Measurements from ENCODE around the gene CENPQ.

DNA sequence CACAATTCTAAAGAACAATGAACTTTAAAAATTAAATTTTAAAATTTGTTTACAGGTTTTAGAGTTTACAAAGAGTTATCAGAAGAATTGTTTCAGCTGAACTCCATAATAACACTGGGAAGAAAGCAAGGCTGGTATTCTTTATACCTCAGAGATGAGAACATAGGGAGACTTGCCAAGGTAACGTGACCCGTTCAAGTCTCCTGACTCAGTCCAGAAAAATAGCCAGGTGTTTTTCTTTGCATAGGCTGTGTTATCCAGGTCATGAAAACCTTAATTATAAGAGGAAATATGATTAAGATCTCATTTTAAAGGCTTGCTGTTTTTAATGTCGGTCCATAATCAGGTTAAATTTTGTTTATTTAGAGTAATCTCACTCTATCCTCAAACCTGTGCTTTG lies 78.8 kb downstream of the CENPQ start:
- TF ChIP-seq POLR2A (IDR thresholded peaks at IDR 0.05; ENCODE audit: low read depth, low read length) (no peak), POLR2AphosphoS5 (IDR thresholded peaks at IDR 0.05; ENCODE audit: low read depth, low read length) (no peak)

Data from GM12892 (cell line).